ENCODE results near the gene PADI1.

The PADI1 gene

GRCh38 chr1:17270891-17271765 is 66.2 kb downstream of the PADI1 start:
- no peak for DNase-seq (ENCODE audit: low read depth in 2 of 2)

GRCh38 chr1:17272066-17272465 is 67.1 kb downstream of the PADI1 start:
- no peak for DNase-seq (ENCODE audit: low read depth in 2 of 2)

GRCh38 chr1:17272646-17273045 is 67.7 kb downstream of the PADI1 start:
- no peak for DNase-seq (ENCODE audit: low read depth in 2 of 2)

GRCh38 chr1:17273096-17273495 is 68.2 kb downstream of the PADI1 start:
- DNase-seq (ENCODE audit: low read depth in 2 of 2): no peak

- peak in 1 of 2 donors; percentile 14 for DNase-seq (ENCODE audit: low read depth in 2 of 2)
Measured at GRCh38 chr1:17274186-17275170, 69.5 kb downstream of the PADI1 start.

GRCh38 chr1:17276568-17276967 is 71.6 kb downstream of the PADI1 start:
- DNase-seq (ENCODE audit: low read depth in 2 of 2): no peak

- no peak for DNase-seq (ENCODE audit: low read depth in 2 of 2)
Measured at GRCh38 chr1:17277511-17278159, 72.7 kb downstream of the PADI1 start.

GRCh38 chr1:17278996-17279830 is 74.3 kb downstream of the PADI1 start:
- no peak for DNase-seq (ENCODE audit: low read depth in 2 of 2)

- DNase-seq (ENCODE audit: low read depth in 2 of 2): no peak
Measured at GRCh38 chr1:17280436-17280835, 75.5 kb downstream of the PADI1 start.

GRCh38 chr1:17280894-17281293 is 76.0 kb downstream of the PADI1 start:
- no peak for DNase-seq (ENCODE audit: low read depth in 2 of 2)

- DNase-seq (ENCODE audit: low read depth in 2 of 2): no peak
Measured at GRCh38 chr1:17281775-17282181, 76.8 kb downstream of the PADI1 start.

- DNase-seq (ENCODE audit: low read depth in 2 of 2): no peak
Measured at GRCh38 chr1:17282836-17283235, 77.9 kb downstream of the PADI1 start.

GRCh38 chr1:17286646-17287045 is 81.7 kb downstream of the PADI1 start:
- DNase-seq (ENCODE audit: low read depth in 2 of 2): no peak

- no peak for DNase-seq (ENCODE audit: low read depth in 2 of 2)
Measured at GRCh38 chr1:17287130-17287776, 82.3 kb downstream of the PADI1 start.

- no peak for DNase-seq (ENCODE audit: low read depth in 2 of 2)
Measured at GRCh38 chr1:17289721-17290120, 84.8 kb downstream of the PADI1 start.

GRCh38 chr1:17290553-17290952 is 85.6 kb downstream of the PADI1 start:
- no peak for DNase-seq (ENCODE audit: low read depth in 2 of 2)

GRCh38 chr1:17292299-17293160 is 87.6 kb downstream of the PADI1 start:
- DNase-seq (ENCODE audit: low read depth in 2 of 2): no peak

- DNase-seq (ENCODE audit: low read depth in 2 of 2): no peak
Measured at GRCh38 chr1:17293681-17294425, 88.9 kb downstream of the PADI1 start.

GRCh38 chr1:17295292-17295691 is 90.4 kb downstream of the PADI1 start:
- no peak for DNase-seq (ENCODE audit: low read depth in 2 of 2)
